Measurements from ENCODE around the gene PARD3B. TPM values are rescaled to one million over a fixed set of nuclear protein-coding genes. Genes with fewer than 3 reads are reported as not detected.

The PARD3B gene
- total RNA-seq, 1 experiment from 2014 or later = 6.4 TPM

- Histone ChIP-seq H3K79me2 (ENCODE audit: insufficient read depth, low read length) (no peaks in the 10 kb centered on the region), H3K4ac (ENCODE audit: low read depth, low read length) (no peak overlapping the region), H2AFZ (ENCODE audit: low read length) (no peak overlapping the region), H3K23me2 (ENCODE audit: insufficient read length, low read depth, low read length, poor library complexity, severe bottlenecking) (no peaks in the 10 kb centered on the region), H2BK120ac (ENCODE audit: low read depth, low read length, poor library complexity, severe bottlenecking) (no peak overlapping the region), H3K14ac (ENCODE audit: insufficient read depth, low read length) (no peak overlapping the region), H3K27ac (ENCODE audit: insufficient read length, low read depth, low read length) (no peak overlapping the region), H2BK12ac (ENCODE audit: insufficient read length, low read depth, low read length) (no peak overlapping the region), H2BK5ac (ENCODE audit: insufficient read length, low read length) (no peak overlapping the region), H4K20me1 (ENCODE audit: control insufficient read depth, insufficient read depth, insufficient read length) (no peaks in the 10 kb centered on the region), H4K5ac (ENCODE audit: insufficient read length, low read depth, low read length) (no peak overlapping the region), H3K9me3 (ENCODE audit: control insufficient read depth, low read depth, low read length) (no peaks in the 10 kb centered on the region), H2BK20ac (ENCODE audit: low read depth, low read length, poor library complexity, severe bottlenecking) (no peak overlapping the region), H4K8ac (replicated peaks; ENCODE audit: insufficient read length, low read depth, low read length) (no peak overlapping the region), H3T11ph (ENCODE audit: low read length) (no peak overlapping the region), H3K56ac (ENCODE audit: insufficient read length, low read depth, low read length) (no peak overlapping the region), H2AK5ac (ENCODE audit: insufficient read length, low read length) (no peak overlapping the region), H3K4me2 (ENCODE audit: insufficient read depth, insufficient read length, low read length) (no peak overlapping the region), H2BK15ac (ENCODE audit: low read depth, low read length) (no peak overlapping the region), H3K18ac (ENCODE audit: insufficient read length, low read depth, low read length) (no peak overlapping the region), H3K4me1 (ENCODE audit: insufficient read depth, low read length) (no peaks in the 10 kb centered on the region), H3K27me3 (ENCODE audit: insufficient read depth, low read length) (no peaks in the 10 kb centered on the region), H3K23ac (ENCODE audit: insufficient read length, low read depth, low read length) (no peak overlapping the region), H3K9ac (ENCODE audit: extremely low read depth, insufficient read length, low read length) (no peak overlapping the region), H3K79me1 (ENCODE audit: insufficient read depth, low read depth, low read length, poor library complexity, severe bottlenecking) (no peaks in the 10 kb centered on the region), H4K91ac (ENCODE audit: insufficient read length, low read depth, low read length) (no peak overlapping the region)
- no peak overlapping the region for H3K27ac Mint-ChIP-seq
- DNase-seq = no peak
- H3K36me3 Mint-ChIP-seq (ENCODE audit: insufficient read depth in 1 of 3, low read depth in 3 of 3) = no peaks in the 10 kb centered on the region
- no peak for TF ChIP-seq CTCF (conservative IDR thresholded peaks at IDR 0.05)
- no peak overlapping the region for H3K4me3 Mint-ChIP-seq
- WGBS (ENCODE audit: extremely low coverage, insufficient read length, low lambda C conversion rate) = no CpG with 5 or more reads among the region's 1 CpG
- no peaks in the 10 kb centered on the region for H3K4me1 Mint-ChIP-seq
- H3K9me3 Mint-ChIP-seq = no peaks in the 10 kb centered on the region
- H3K27me3 Mint-ChIP-seq (ENCODE audit: low read depth) = no peaks in the 10 kb centered on the region
Observed at GRCh38 chr2:204781941-204782340, 236.7 kb downstream of the PARD3B start.

All from H9 (cell line).